Measurements from ENCODE around the gene KCNJ2.

The KCNJ2 gene

GRCh38 chr17:70181376-70181775 is 12.0 kb downstream of the KCNJ2 start:
- H3K27me3 ChIP-seq (ENCODE audit: control insufficient read depth, low read length): no peaks in the 10 kb centered on the region
- H3F3A ChIP-seq (ENCODE audit: control insufficient read depth, insufficient read depth): no peaks in the 10 kb centered on the region
- H3K9me3 ChIP-seq (ENCODE audit: control insufficient read depth, insufficient read depth, low read length): no peaks in the 10 kb centered on the region
- TF ChIP-seq CTCF (IDR thresholded peaks at IDR 0.05; ENCODE audit: low read depth, low read length, poor library complexity, severe bottlenecking) (no peak), EZH2phosphoT487 (IDR thresholded peaks at IDR 0.05; ENCODE audit: borderline replicate concordance, low read length) (no peak)
- H3K4me1 ChIP-seq (ENCODE audit: control insufficient read depth, low read length): no peaks in the 10 kb centered on the region
- no peak overlapping the region for H3K27ac ChIP-seq (ENCODE audit: low read depth, low read length)
- H3K9me2 ChIP-seq (replicated peaks; ENCODE audit: control insufficient read depth, low read length): no peaks in the 10 kb centered on the region
- no peak overlapping the region for H3K4me2 ChIP-seq (ENCODE audit: low read length)
- H3K79me2 ChIP-seq (ENCODE audit: control insufficient read depth, low read length): no peaks in the 10 kb centered on the region
- no peaks in the 10 kb centered on the region for H4K20me1 ChIP-seq (ENCODE audit: control insufficient read depth, insufficient read depth, low read depth, low read length)
- no peak overlapping the region for H3K4me3 ChIP-seq (ENCODE audit: low read length)
- H3K36me3 ChIP-seq (ENCODE audit: control insufficient read depth, low read length): no peaks in the 10 kb centered on the region

DNA sequence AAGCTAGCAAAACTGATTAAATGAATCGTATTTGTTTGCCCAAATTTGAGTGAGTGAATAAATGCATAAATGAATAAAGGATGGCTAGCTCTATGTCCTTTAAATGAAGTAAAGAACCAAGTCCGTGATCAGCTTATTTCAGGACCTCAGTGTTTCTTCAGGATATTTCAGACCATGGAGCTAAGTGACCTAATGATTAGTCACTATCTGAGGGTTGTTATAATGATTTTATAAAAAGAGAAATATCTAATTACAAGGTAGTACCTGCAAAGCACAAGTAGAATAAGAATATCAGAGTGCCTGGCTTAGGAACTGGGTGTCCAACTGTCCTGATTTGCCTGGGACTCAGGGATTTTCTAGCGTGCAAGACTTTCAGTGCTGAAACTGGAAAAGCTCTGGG is 12.5 kb downstream of the KCNJ2 start:
- no peak for TF ChIP-seq CTCF (IDR thresholded peaks at IDR 0.05; ENCODE audit: low read depth, low read length, poor library complexity, severe bottlenecking)
- TF ChIP-seq EZH2phosphoT487 (IDR thresholded peaks at IDR 0.05; ENCODE audit: borderline replicate concordance, low read length): no peak
- Histone ChIP-seq H3K79me2 (ENCODE audit: control insufficient read depth, low read length) (no peaks in the 10 kb centered on the region), H3K4me2 (ENCODE audit: low read length) (no peak overlapping the region)

GRCh38 chr17:70183508-70183907 is 14.2 kb downstream of the KCNJ2 start:
- no peaks in the 10 kb centered on the region for H4K20me1 ChIP-seq (ENCODE audit: control insufficient read depth, insufficient read depth, low read depth, low read length)
- no peaks in the 10 kb centered on the region for H3F3A ChIP-seq (ENCODE audit: control insufficient read depth, insufficient read depth)
- H3K4me1 ChIP-seq (ENCODE audit: control insufficient read depth, low read length): no peaks in the 10 kb centered on the region
- TF ChIP-seq EZH2phosphoT487 (IDR thresholded peaks at IDR 0.05; ENCODE audit: borderline replicate concordance, low read length): no peak
- TF ChIP-seq CTCF (IDR thresholded peaks at IDR 0.05; ENCODE audit: low read depth, low read length, poor library complexity, severe bottlenecking): no peak
- H3K4me3 ChIP-seq (ENCODE audit: low read length): no peak overlapping the region
- no peaks in the 10 kb centered on the region for H3K36me3 ChIP-seq (ENCODE audit: control insufficient read depth, low read length)
- H3K27ac ChIP-seq (ENCODE audit: low read depth, low read length): no peak overlapping the region
- no peaks in the 10 kb centered on the region for H3K79me2 ChIP-seq (ENCODE audit: control insufficient read depth, low read length)
- H3K27me3 ChIP-seq (ENCODE audit: control insufficient read depth, low read length): no peaks in the 10 kb centered on the region; the same call in 1 of the 2 replicates
- H3K9me3 ChIP-seq (ENCODE audit: control insufficient read depth, insufficient read depth, low read length): no peaks in the 10 kb centered on the region
- no peak overlapping the region for H3K4me2 ChIP-seq (ENCODE audit: low read length)
- H3K9me2 ChIP-seq (replicated peaks; ENCODE audit: control insufficient read depth, low read length): no peaks in the 10 kb centered on the region

More for the DNA sequence above, 12.5 kb downstream of the KCNJ2 start:
- Histone ChIP-seq H3F3A (ENCODE audit: control insufficient read depth, insufficient read depth) (no peaks in the 10 kb centered on the region), H3K27me3 (ENCODE audit: control insufficient read depth, low read length) (no peaks in the 10 kb centered on the region), H3K9me2 (replicated peaks; ENCODE audit: control insufficient read depth, low read length) (no peaks in the 10 kb centered on the region), H3K4me3 (ENCODE audit: low read length) (no peak overlapping the region), H3K36me3 (ENCODE audit: control insufficient read depth, low read length) (no peaks in the 10 kb centered on the region), H3K27ac (ENCODE audit: low read depth, low read length) (no peak overlapping the region), H4K20me1 (ENCODE audit: control insufficient read depth, insufficient read depth, low read depth, low read length) (no peaks in the 10 kb centered on the region), H3K9me3 (ENCODE audit: control insufficient read depth, insufficient read depth, low read length) (no peaks in the 10 kb centered on the region), H3K4me1 (ENCODE audit: control insufficient read depth, low read length) (no peaks in the 10 kb centered on the region)

All from DOHH2 (cell line).